Peyer's patch (tissue), 4 donors: ENCODE results near the gene GNAL. TPM values are rescaled to one million over a fixed set of nuclear protein-coding genes. Genes with fewer than 3 reads are reported as not detected.

Experiments
- DNase-seq, 3 donors: peaks; one replicate each; pipeline ENCODE4 v3.0.0-alpha.2; 2017 to 2019
- H3K27ac ChIP-seq, 4 donors: fragments of 200-600 bp; sonication (generic); one replicate each; pipeline ENCODE4 v1.5.1; 2016 to 2019
- H3K27me3 ChIP-seq, 2 donors: fragments of 200-600 bp; sonication (generic); one replicate each; pipeline ENCODE4 v1.5.1; 2019
- H3K36me3 ChIP-seq, 3 donors: fragments of 200-600 bp; sonication (generic); one replicate each; pipeline ENCODE4 v1.5.1; 2016 to 2019
- H3K4me1 ChIP-seq, 4 donors: fragments of 200-600 bp; sonication (generic); one replicate each; pipeline ENCODE4 v1.5.1; 2016 to 2019
- H3K4me3 ChIP-seq, 4 donors: fragments of 200-600 bp; sonication (generic); 1 replicate in 3 of 4; 2 replicates in 1 of 4; pipeline ENCODE4 v1.5.1; 2016 to 2019; ENCODE audit warnings: mild to moderate bottlenecking in 1 of 4
- H3K9me3 ChIP-seq, 4 donors: fragments of 200-600 bp; sonication (generic); one replicate each; pipeline ENCODE4 v1.5.1; 2016 to 2019; ENCODE audit warnings: mild to moderate bottlenecking in 1 of 4
- CTCF ChIP-seq, 6 experiments: fragments of 450-650 bp in 4 of 6; fragments of 200-600 bp in 2 of 6; sonication (generic) in 1 of 6; IDR thresholded peaks; one replicate each; pipeline ENCODE4 v1.5.1; 2017 to 2019; ENCODE audit warnings: antibody characterized with exemption in 6 of 6, mild to moderate bottlenecking in 3 of 6, moderate library complexity in 1 of 6
- POLR2A ChIP-seq, 2 donors: fragments of 450-650 bp; IDR thresholded peaks; one replicate each; pipeline ENCODE4 v1.5.1; 2017; ENCODE audit warnings: antibody characterized with exemption in 2 of 2, mild to moderate bottlenecking in 2 of 2, moderate library complexity in 2 of 2
- total RNA-seq, 4 donors: library from RNA; depleted of rRNA; stranded (reverse); fragments of >200 nt; gene quantifications; one replicate each; pipeline ENCODE4 v1.1.0, GENCODE V29; 2016

The GNAL gene
- total RNA-seq, 4 donors from 2014 or later = 2.5 to 7.4 (median 3.6) TPM

GRCh38 chr18:11830585-11830984 lies 141.5 kb downstream of the GNAL start:
- no peak for TF ChIP-seq CTCF (IDR thresholded peaks at IDR 0.05)
- no peak for TF ChIP-seq POLR2A (IDR thresholded peaks at IDR 0.05)
- Histone ChIP-seq H3K27me3 (no peaks in the 10 kb centered on the region), H3K4me1 (no peaks in the 10 kb centered on the region), H3K27ac (no peak overlapping the region), H3K4me3 (no peak overlapping the region), H3K36me3 (no peaks in the 10 kb centered on the region), H3K9me3 (no peaks in the 10 kb centered on the region)
- no peak for DNase-seq

- H3K27me3 ChIP-seq = no peaks in the 10 kb centered on the region
Measured at GRCh38 chr18:11831921-11832320, 142.9 kb downstream of the GNAL start.

GRCh38 chr18:11834772-11835171 lies 145.7 kb downstream of the GNAL start:
- DNase-seq = no peak
- Histone ChIP-seq H3K27me3 (no peaks in the 10 kb centered on the region), H3K9me3 (no peaks in the 10 kb centered on the region), H3K4me1 (no peaks in the 10 kb centered on the region), H3K36me3 (no peaks in the 10 kb centered on the region), H3K4me3 (no peak overlapping the region), H3K27ac (no peak overlapping the region)
- TF ChIP-seq POLR2A (IDR thresholded peaks at IDR 0.05) = no peak
- TF ChIP-seq CTCF (IDR thresholded peaks at IDR 0.05) = no peak

More at GRCh38 chr18:11831921-11832320, 142.9 kb downstream of the GNAL start:
- Histone ChIP-seq H3K27ac (no peak overlapping the region), H3K36me3 (no peaks in the 10 kb centered on the region), H3K9me3 (no peaks in the 10 kb centered on the region), H3K4me3 (no peak overlapping the region), H3K4me1 (no peaks in the 10 kb centered on the region)
- TF ChIP-seq CTCF (IDR thresholded peaks at IDR 0.05) (no peak), POLR2A (IDR thresholded peaks at IDR 0.05) (no peak)
- DNase-seq = no peak

- Histone ChIP-seq H3K4me3 (no peak overlapping the region), H3K27ac (no peak overlapping the region), H3K27me3 (no peaks in the 10 kb centered on the region), H3K36me3 (no peaks in the 10 kb centered on the region), H3K4me1 (no peaks in the 10 kb centered on the region), H3K9me3 (no peaks in the 10 kb centered on the region)
- TF ChIP-seq POLR2A (IDR thresholded peaks at IDR 0.05) = no peak
- no peak for TF ChIP-seq CTCF (IDR thresholded peaks at IDR 0.05)
- DNase-seq = no peak
Measured at GRCh38 chr18:11839556-11839955, 150.5 kb downstream of the GNAL start.

GRCh38 chr18:11840493-11840892 lies 151.4 kb downstream of the GNAL start:
- Histone ChIP-seq H3K27ac (no peak overlapping the region), H3K27me3 (no peaks in the 10 kb centered on the region), H3K4me3 (no peak overlapping the region), H3K4me1 (no peaks in the 10 kb centered on the region), H3K9me3 (no peaks in the 10 kb centered on the region), H3K36me3 (no peaks in the 10 kb centered on the region)
- DNase-seq = no peak
- no peak for TF ChIP-seq POLR2A (IDR thresholded peaks at IDR 0.05)
- no peak for TF ChIP-seq CTCF (IDR thresholded peaks at IDR 0.05)

GRCh38 chr18:11842562-11842961 lies 153.5 kb downstream of the GNAL start:
- H3K4me1 ChIP-seq = no peaks in the 10 kb centered on the region
- no peaks in the 10 kb centered on the region for H3K9me3 ChIP-seq
- H3K27me3 ChIP-seq = no peaks in the 10 kb centered on the region
- TF ChIP-seq CTCF (IDR thresholded peaks at IDR 0.05) (no peak), POLR2A (IDR thresholded peaks at IDR 0.05) (no peak)
- no peak overlapping the region for H3K27ac ChIP-seq
- no peaks in the 10 kb centered on the region for H3K36me3 ChIP-seq
- no peak for DNase-seq
- no peak overlapping the region for H3K4me3 ChIP-seq
